Measurements from ENCODE around the gene VPS9D1.

GRCh38 chr16:89695875-89696669, 24.6 kb downstream of the VPS9D1 start:
- TF ChIP-seq, protein P1, sequence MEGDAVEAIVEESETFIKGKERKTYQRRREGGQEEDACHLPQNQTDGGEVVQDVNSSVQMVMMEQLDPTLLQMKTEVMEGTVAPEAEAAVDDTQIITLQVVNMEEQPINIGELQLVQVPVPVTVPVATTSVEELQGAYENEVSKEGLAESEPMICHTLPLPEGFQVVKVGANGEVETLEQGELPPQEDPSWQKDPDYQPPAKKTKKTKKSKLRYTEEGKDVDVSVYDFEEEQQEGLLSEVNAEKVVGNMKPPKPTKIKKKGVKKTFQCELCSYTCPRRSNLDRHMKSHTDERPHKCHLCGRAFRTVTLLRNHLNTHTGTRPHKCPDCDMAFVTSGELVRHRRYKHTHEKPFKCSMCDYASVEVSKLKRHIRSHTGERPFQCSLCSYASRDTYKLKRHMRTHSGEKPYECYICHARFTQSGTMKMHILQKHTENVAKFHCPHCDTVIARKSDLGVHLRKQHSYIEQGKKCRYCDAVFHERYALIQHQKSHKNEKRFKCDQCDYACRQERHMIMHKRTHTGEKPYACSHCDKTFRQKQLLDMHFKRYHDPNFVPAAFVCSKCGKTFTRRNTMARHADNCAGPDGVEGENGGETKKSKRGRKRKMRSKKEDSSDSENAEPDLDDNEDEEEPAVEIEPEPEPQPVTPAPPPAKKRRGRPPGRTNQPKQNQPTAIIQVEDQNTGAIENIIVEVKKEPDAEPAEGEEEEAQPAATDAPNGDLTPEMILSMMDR (IDR thresholded peaks at IDR 0.05; ENCODE audit: borderline replicate concordance, extremely low read depth, low read length, poor library complexity, severe bottlenecking) = no peak
- TF ChIP-seq EZH2 (IDR thresholded peaks at IDR 0.05; ENCODE audit: borderline replicate concordance, low read depth, low read length, severe bottlenecking) = no peak
